MCF 10A (cell line): ENCODE data around the gene ANXA6. TPM values are rescaled to one million over a fixed set of nuclear protein-coding genes. Genes with fewer than 3 reads are reported as not detected.
A peak's percentile ranks its signal among the peaks of the same experiment; 100 is the strongest.

Source experiments
- BruUV-seq: library from RNA; stranded (reverse); fragments of 400-500 nt; replicated peaks from 2 replicates; lab custom pipeline; 2021; lab: Mats Ljungman, UMichigan
- CTCF ChIA-PET: fragments of 300-600 bp; sonication (Branson Sonifier 250); formaldehyde crosslinking; extraction: SDS; loops from one replicate; lab custom pipeline; 2021; ENCODE audit warnings: antibody characterized with exemption, inconsistent platforms; lab: Yijun Ruan, JAX
- POLR2A ChIA-PET: fragments of 300-600, 350-650 bp; sonication (Branson Sonifier 250); formaldehyde crosslinking; extraction: SDS; loops from one replicate; lab custom pipeline; 2020; ENCODE audit warnings: antibody characterized with exemption, inconsistent platforms; lab: Yijun Ruan, JAX
- DNase-seq: peaks from one replicate; pipeline ENCODE4 v3.0.0-alpha.2; 2018; ENCODE audit not compliant: unreplicated experiment
- H3K27ac Mint-ChIP-seq: one replicate; pipeline ENCODE4 v1.8.0; 2022; ENCODE audit warnings: mild to moderate bottlenecking, low read depth, mixed read lengths; ENCODE audit not compliant: unreplicated experiment
- H3K27me3 Mint-ChIP-seq: one replicate; pipeline ENCODE4 v1.8.0; 2022; ENCODE audit warnings: mixed read lengths; ENCODE audit not compliant: insufficient read depth, unreplicated experiment
- H3K36me3 Mint-ChIP-seq: one replicate; pipeline ENCODE4 v1.8.0; 2022; ENCODE audit warnings: mild to moderate bottlenecking, moderate library complexity, mixed read lengths; ENCODE audit not compliant: insufficient read depth, unreplicated experiment
- H3K4me1 Mint-ChIP-seq: one replicate; pipeline ENCODE4 v1.8.0; 2022; ENCODE audit warnings: mixed read lengths; ENCODE audit not compliant: insufficient read depth, unreplicated experiment
- H3K4me3 Mint-ChIP-seq: one replicate; pipeline ENCODE4 v1.8.0; 2022; ENCODE audit warnings: mild to moderate bottlenecking, moderate library complexity, mixed read lengths; ENCODE audit not compliant: unreplicated experiment
- H3K9me3 Mint-ChIP-seq: one replicate; pipeline ENCODE4 v1.8.0; 2022; ENCODE audit warnings: mixed read lengths; ENCODE audit not compliant: unreplicated experiment
- intact Hi-C: fragments of 100-400 bp; cut with micrococcal nuclease; formaldehyde crosslinking; loops from 2 replicates; pipeline ENCODE4 v1.14.1; 2022
- total RNA-seq: library from RNA; stranded (reverse); gene quantifications from 2 replicates; pipeline ENCODE4 v1.2.3, GENCODE V29; 2022
- TF ChIP-seq, protein P1 (sequence below): fragments of 200-600 bp; IDR thresholded peaks from one replicate; pipeline ENCODE4 v1.8.0; 2022; ENCODE audit warnings: antibody characterized with exemption, mild to moderate bottlenecking; ENCODE audit not compliant: unreplicated experiment

Gene ANXA6
- total RNA-seq, 1 experiment from 2014 or later: 2.6 TPM

DNA sequence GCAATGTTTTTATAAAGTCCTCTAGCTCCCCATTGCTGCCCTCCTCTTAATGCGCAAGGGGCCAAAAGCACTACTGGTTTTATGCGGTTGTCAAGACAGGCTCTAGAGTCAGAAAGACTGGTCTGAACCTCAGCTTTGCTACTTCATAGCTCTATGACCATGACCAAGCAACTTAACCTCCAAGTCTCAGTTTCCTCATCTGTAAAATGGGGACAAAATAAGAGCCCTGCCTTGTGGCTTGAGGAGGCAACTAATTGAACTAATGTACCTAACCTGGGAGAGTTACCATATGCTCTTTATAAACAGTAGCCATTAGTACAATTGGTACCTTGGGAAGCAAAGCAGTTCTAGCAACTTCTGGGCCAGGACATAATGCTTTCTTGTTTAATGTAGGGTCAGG is 36.5 kb downstream of the ANXA6 start:
- peaks cover 8% of the 10 kb centered on the region for H3K4me1 Mint-ChIP-seq
- no peaks in the 10 kb centered on the region for H3K36me3 Mint-ChIP-seq
- no TSS peak for BruUV-seq
- H3K9me3 Mint-ChIP-seq: no peaks in the 10 kb centered on the region
- intact Hi-C loops: loop anchor here (10.0 kb wide), 3 partner anchors 404 to 624 kb away; no protein-coding TSS in a partner anchor
- ChIA-PET POLR2A (interaction anchor here (0.6 kb wide), 1 partner anchor 96 kb away, joined by 3 read pairs; no protein-coding TSS in a partner anchor), CTCF (interaction anchor here (0.6 to 29.6 kb wide), 10 partner anchors 9 to 250 kb away, joined by 3 to 1587 read pairs (median 6); partner anchors contain the start of gene TNIP1)
- TF ChIP-seq, protein P1, sequence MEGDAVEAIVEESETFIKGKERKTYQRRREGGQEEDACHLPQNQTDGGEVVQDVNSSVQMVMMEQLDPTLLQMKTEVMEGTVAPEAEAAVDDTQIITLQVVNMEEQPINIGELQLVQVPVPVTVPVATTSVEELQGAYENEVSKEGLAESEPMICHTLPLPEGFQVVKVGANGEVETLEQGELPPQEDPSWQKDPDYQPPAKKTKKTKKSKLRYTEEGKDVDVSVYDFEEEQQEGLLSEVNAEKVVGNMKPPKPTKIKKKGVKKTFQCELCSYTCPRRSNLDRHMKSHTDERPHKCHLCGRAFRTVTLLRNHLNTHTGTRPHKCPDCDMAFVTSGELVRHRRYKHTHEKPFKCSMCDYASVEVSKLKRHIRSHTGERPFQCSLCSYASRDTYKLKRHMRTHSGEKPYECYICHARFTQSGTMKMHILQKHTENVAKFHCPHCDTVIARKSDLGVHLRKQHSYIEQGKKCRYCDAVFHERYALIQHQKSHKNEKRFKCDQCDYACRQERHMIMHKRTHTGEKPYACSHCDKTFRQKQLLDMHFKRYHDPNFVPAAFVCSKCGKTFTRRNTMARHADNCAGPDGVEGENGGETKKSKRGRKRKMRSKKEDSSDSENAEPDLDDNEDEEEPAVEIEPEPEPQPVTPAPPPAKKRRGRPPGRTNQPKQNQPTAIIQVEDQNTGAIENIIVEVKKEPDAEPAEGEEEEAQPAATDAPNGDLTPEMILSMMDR: no peak
- H3K4me3 Mint-ChIP-seq: no peak overlapping the region
- H3K27me3 Mint-ChIP-seq: peaks cover 10% of the 10 kb centered on the region
- H3K27ac Mint-ChIP-seq: no peak overlapping the region
- DNase-seq: no peak

DNA sequence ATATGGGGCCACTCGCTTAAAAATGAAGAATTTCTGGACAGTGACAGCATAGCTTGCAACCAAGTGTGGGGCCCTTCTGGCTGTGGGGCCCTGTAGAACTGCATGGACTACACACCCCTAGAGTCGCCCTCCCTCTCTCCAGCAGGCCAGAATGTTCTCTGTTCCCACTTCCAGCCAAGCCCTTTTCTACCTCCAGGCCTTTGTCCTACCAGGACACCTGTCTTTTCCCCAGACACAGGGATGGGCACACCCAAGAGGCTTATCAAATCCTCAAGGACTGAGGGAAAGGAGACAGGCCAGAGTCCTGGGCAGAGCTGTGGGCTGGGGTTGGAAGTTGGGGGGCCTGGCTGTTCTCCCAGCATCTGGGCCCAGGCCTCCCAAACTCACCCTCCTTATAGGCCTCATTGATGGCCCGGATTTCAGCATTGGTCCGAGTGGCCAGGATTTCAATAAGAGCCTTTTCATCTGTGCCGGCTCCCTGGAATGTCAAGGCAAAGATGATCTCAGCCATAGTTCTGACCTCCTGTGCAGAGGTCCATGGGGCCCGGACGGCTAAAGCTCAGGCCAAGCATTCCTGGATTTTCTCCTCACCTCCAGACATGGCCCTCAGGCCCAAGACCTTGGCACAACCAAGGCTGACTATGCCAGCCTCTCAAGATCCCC is 38.5 kb downstream of the ANXA6 start:
- no peaks in the 10 kb centered on the region for H3K9me3 Mint-ChIP-seq
- ChIA-PET POLR2A (interaction anchor here (0.6 kb wide), 1 partner anchor 96 kb away, joined by 3 read pairs; no protein-coding TSS in a partner anchor), CTCF (interaction anchor here (0.6 to 29.6 kb wide), 9 partner anchors 11 to 1128 kb away, joined by 3 to 1587 read pairs (median 72); partner anchors contain the start of gene TNIP1)
- peaks cover under 1% of the 10 kb centered on the region for H3K4me1 Mint-ChIP-seq
- intact Hi-C loops: loop anchor here (5.0 kb wide), 1 partner anchor 317 kb away; no protein-coding TSS in a partner anchor
- TF ChIP-seq, protein P1: no peak
- H3K27ac Mint-ChIP-seq: no peak overlapping the region
- no TSS peak for BruUV-seq
- no peaks in the 10 kb centered on the region for H3K36me3 Mint-ChIP-seq
- H3K27me3 Mint-ChIP-seq: peaks cover 3% of the 10 kb centered on the region
- no peak overlapping the region for H3K4me3 Mint-ChIP-seq
- DNase-seq: no peak

DNA sequence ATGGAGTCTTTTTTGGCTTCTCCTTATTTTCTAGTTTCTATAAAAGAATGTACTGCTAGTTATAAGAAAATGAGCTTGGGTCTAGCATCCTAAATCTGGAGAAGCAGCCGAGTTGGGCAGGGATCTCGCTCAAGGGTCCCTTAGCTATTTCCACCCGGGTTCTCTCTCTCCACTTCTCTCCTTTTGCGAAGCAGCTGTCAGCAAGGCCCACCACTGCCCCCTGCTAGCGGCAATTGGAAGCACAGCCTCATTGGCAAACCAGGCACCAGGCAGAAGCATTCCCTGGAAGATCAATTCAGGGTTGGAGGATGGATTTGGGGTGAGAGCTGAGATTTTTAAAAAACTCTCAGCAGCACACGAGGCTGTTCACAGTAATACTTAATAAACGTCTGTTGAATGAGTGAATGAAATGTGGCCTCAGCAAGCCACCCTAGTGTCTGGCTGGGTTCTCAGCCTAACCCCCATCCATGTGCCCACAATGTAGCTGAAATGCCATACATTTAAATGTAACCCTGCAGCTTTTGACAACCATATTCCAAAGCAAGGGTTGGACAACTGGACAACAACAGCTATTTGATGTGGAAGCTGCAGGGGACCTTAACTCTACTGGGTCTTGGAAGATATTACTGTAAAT is 42.2 kb downstream of the ANXA6 start:
- no TSS peak for BruUV-seq
- intact Hi-C loops: loop anchor here (1.0 to 5.0 kb wide), 4 partner anchors 64 to 313 kb away; no protein-coding TSS in a partner anchor
- CTCF ChIA-PET: interaction anchor here (0.6 to 29.6 kb wide), 90 partner anchors 10 to 1825 kb away, joined by 3 to 1587 read pairs (median 4); partner anchors contain the start of genes ANXA6, CCDC69, GM2A and GPX3

More for the DNA sequence above, 42.2 kb downstream of the ANXA6 start:
- Mint-ChIP-seq H3K9me3 (no peaks in the 10 kb centered on the region), H3K36me3 (no peaks in the 10 kb centered on the region), H3K27ac (no peak overlapping the region), H3K4me1 (no peaks in the 10 kb centered on the region), H3K27me3 (no peaks in the 10 kb centered on the region), H3K4me3 (no peak overlapping the region)
- POLR2A ChIA-PET: interaction anchor here (0.7 to 2.7 kb wide), 8 partner anchors 11 to 116 kb away, joined by 3 to 19 read pairs (median 5); no protein-coding TSS in a partner anchor
- TF ChIP-seq, protein P1: peak; percentile 99
- DNase-seq: peak; percentile 78
